Nephron (organoid): ENCODE data around the gene NUDT4.
A peak's percentile ranks its signal among the peaks of the same experiment; 100 is the strongest.
"Not testable (repeated sequence)": the region's sequence is repeated elsewhere in the genome, so short reads cannot be mapped to it uniquely, and the experiment has no call there.

Experiments
- H3K27ac Mint-ChIP-seq, 3 experiments: 2 replicates each; pipeline ENCODE4 v1.8.0; 2020; ENCODE audit warnings: mixed read lengths in 3 of 3, mild to moderate bottlenecking in 2 of 3, moderate library complexity in 1 of 3
- H3K27me3 Mint-ChIP-seq: 2 replicates; pipeline ENCODE4 v1.8.0; 2021; ENCODE audit warnings: low read depth, mild to moderate bottlenecking, moderate library complexity, mixed read lengths
- H3K36me3 Mint-ChIP-seq: 2 replicates; pipeline ENCODE4 v1.8.0; 2020; ENCODE audit warnings: low read depth, mixed read lengths
- H3K4me1 Mint-ChIP-seq: 2 replicates; pipeline ENCODE4 v1.8.0; 2020; ENCODE audit warnings: mixed read lengths
- H3K4me3 Mint-ChIP-seq, 3 experiments: 2 replicates each; pipeline ENCODE4 v1.8.0; 2020; ENCODE audit warnings: mild to moderate bottlenecking in 3 of 3, mixed read lengths in 3 of 3, moderate library complexity in 2 of 3
- H3K9me3 Mint-ChIP-seq: 2 replicates; pipeline ENCODE4 v1.8.0; 2020; ENCODE audit warnings: mixed read lengths
- CTCF ChIP-seq, 3 experiments: fragments of 200-600 bp; sonication (generic); IDR thresholded peaks; one replicate each; pipeline ENCODE4 v1.5.0; 2021; ENCODE audit warnings: antibody characterized with exemption in 3 of 3; ENCODE audit not compliant: unreplicated experiment in 3 of 3

Gene NUDT4

GRCh38 chr12:93429448-93429847 lies 51.7 kb downstream of the NUDT4 start:
- H3K36me3 Mint-ChIP-seq = no peaks in the 10 kb centered on the region
- no peak overlapping the region for H3K27ac Mint-ChIP-seq
- H3K27me3 Mint-ChIP-seq = no peaks in the 10 kb centered on the region
- no peak overlapping the region for H3K4me3 Mint-ChIP-seq
- peaks cover 56% of the 10 kb centered on the region for H3K4me1 Mint-ChIP-seq
- H3K9me3 Mint-ChIP-seq = no peaks in the 10 kb centered on the region
- no peak for TF ChIP-seq CTCF (IDR thresholded peaks at IDR 0.05; ENCODE audit: unreplicated experiment in 3 of 3)

DNA sequence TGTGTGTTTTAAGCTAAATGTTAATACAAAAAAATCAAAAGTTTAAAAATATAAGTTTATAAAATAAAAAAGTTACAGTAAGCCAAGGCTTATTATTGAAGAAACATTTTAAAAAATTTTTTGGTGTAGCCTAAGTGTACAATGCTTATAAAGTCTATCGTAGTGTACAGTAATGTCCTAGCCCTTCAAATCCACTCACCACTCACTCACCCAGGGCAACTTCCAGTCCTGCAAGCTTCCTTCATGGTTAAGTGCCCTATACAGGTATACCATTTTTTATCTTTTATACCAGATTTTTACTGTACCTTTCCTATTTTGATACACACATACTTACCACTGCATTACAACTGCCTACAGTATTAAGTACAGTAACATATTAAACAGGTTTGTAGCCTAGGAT lies 52.1 kb downstream of the NUDT4 start:
- Mint-ChIP-seq H3K4me3 (no peak overlapping the region), H3K9me3 (no peaks in the 10 kb centered on the region), H3K27me3 (no peaks in the 10 kb centered on the region), H3K27ac (peak overlapping the region; percentile 24 to 43 (median 39)), H3K4me1 (peaks cover 53% of the 10 kb centered on the region), H3K36me3 (no peaks in the 10 kb centered on the region)
- no peak for TF ChIP-seq CTCF (IDR thresholded peaks at IDR 0.05; ENCODE audit: unreplicated experiment in 3 of 3)

- Mint-ChIP-seq H3K36me3 (no peaks in the 10 kb centered on the region), H3K4me3 (no peak overlapping the region), H3K4me1 (peaks cover 49% of the 10 kb centered on the region), H3K27ac (peak overlapping the region; percentile 24 to 43 (median 39)), H3K9me3 (no peaks in the 10 kb centered on the region), H3K27me3 (no peaks in the 10 kb centered on the region)
- TF ChIP-seq CTCF (IDR thresholded peaks at IDR 0.05; ENCODE audit: unreplicated experiment in 3 of 3) = no peak
Observed at GRCh38 chr12:93430280-93430679, 52.6 kb downstream of the NUDT4 start.

DNA sequence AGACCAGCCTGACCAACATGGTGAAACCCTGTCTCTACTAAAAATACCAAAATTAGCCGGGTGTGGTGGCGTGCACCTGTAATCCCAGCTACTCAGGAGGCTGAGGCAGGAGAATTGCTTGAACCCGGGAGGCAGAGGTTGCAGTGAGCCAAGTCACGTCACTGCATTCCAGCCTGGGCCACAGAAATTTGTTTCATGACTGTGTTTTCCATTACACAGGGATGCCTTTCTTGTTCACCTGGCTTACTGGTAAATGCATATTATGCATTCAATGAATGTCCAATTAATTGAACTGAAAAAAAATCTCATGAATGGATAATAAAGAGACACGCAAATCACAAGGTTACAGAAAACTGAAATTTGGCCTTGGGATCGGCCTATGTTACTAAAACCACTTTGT lies 54.3 kb downstream of the NUDT4 start:
- not testable (repeated sequence) for H3K9me3 Mint-ChIP-seq, H3K27ac Mint-ChIP-seq, H3K4me3 Mint-ChIP-seq, H3K27me3 Mint-ChIP-seq, H3K36me3 Mint-ChIP-seq
- peaks cover 36% of the 10 kb centered on the region for H3K4me1 Mint-ChIP-seq

- Mint-ChIP-seq H3K27ac (no peak overlapping the region), H3K9me3 (no peaks in the 10 kb centered on the region), H3K4me1 (peaks cover 40% of the 10 kb centered on the region), H3K36me3 (no peaks in the 10 kb centered on the region), H3K4me3 (no peak overlapping the region), H3K27me3 (no peaks in the 10 kb centered on the region)
- TF ChIP-seq CTCF (IDR thresholded peaks at IDR 0.05; ENCODE audit: unreplicated experiment in 3 of 3) = no peak
Observed at GRCh38 chr12:93434256-93434865, 56.6 kb downstream of the NUDT4 start.

GRCh38 chr12:93438266-93439050 lies 60.7 kb downstream of the NUDT4 start:
- Mint-ChIP-seq H3K36me3 (no peaks in the 10 kb centered on the region), H3K9me3 (no peaks in the 10 kb centered on the region), H3K27me3 (no peaks in the 10 kb centered on the region), H3K4me3 (peak overlapping the region; percentile 29 to 61 (median 54)), H3K4me1 (peaks cover 46% of the 10 kb centered on the region), H3K27ac (peak overlapping the region in 2 of 3 experiments; percentile 8 to 15)
- TF ChIP-seq CTCF (IDR thresholded peaks at IDR 0.05; ENCODE audit: unreplicated experiment in 3 of 3) = no peak
